ENCODE results near the gene LRRC32. TPM values are rescaled to one million over a fixed set of nuclear protein-coding genes. Genes with fewer than 3 reads are reported as not detected.

The LRRC32 gene
- total RNA-seq, 4 donors from 2014 or later: 19.1 to 87.5 (median 45.3) TPM

- intact Hi-C loops (cut with DNase I): no loop called here
- TF ChIP-seq EP300 (IDR thresholded peaks at IDR 0.05) (no peak), POLR2A (IDR thresholded peaks at IDR 0.05; ENCODE audit: low read depth) (no peak), POLR2AphosphoS5 (IDR thresholded peaks at IDR 0.05) (no peak)
- TF ChIP-seq, protein P1, sequence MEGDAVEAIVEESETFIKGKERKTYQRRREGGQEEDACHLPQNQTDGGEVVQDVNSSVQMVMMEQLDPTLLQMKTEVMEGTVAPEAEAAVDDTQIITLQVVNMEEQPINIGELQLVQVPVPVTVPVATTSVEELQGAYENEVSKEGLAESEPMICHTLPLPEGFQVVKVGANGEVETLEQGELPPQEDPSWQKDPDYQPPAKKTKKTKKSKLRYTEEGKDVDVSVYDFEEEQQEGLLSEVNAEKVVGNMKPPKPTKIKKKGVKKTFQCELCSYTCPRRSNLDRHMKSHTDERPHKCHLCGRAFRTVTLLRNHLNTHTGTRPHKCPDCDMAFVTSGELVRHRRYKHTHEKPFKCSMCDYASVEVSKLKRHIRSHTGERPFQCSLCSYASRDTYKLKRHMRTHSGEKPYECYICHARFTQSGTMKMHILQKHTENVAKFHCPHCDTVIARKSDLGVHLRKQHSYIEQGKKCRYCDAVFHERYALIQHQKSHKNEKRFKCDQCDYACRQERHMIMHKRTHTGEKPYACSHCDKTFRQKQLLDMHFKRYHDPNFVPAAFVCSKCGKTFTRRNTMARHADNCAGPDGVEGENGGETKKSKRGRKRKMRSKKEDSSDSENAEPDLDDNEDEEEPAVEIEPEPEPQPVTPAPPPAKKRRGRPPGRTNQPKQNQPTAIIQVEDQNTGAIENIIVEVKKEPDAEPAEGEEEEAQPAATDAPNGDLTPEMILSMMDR (IDR thresholded peaks at IDR 0.05): no peak
- Histone ChIP-seq H3K4me1 (peaks cover 35 to 42% (median 40%) of the 10 kb centered on the region in 4 donors), H3K9me3 (no peaks in the 10 kb centered on the region), H3K4me3 (no peak overlapping the region), H3K36me3 (peaks cover 0 to 83% (median 32%) of the 10 kb centered on the region in 4 donors), H3K27ac (replicated peaks in 1 of 4) (no peak overlapping the region), H3K27me3 (no peaks in the 10 kb centered on the region)
- no peak for DNase-seq (ENCODE audit: extremely low spot score)
- WGBS: 94% methylated on average over 11 of the region's 11 CpGs
Observed at GRCh38 chr11:76661306-76661751, 9.2 kb downstream of the LRRC32 start.

- Histone ChIP-seq H3K36me3 (peaks cover 0 to 89% (median 32%) of the 10 kb centered on the region in 4 donors), H3K4me3 (no peak overlapping the region), H3K4me1 (peaks cover 36 to 42% (median 40%) of the 10 kb centered on the region in 4 donors), H3K27me3 (no peaks in the 10 kb centered on the region), H3K9me3 (no peaks in the 10 kb centered on the region), H3K27ac (replicated peaks in 1 of 4) (no peak overlapping the region)
- no peak for DNase-seq (ENCODE audit: extremely low spot score)
- intact Hi-C loops (cut with DNase I): no loop called here
- WGBS: 94% methylated on average over 29 of the region's 34 CpGs
- TF ChIP-seq POLR2AphosphoS5 (IDR thresholded peaks at IDR 0.05): no peak
Observed at GRCh38 chr11:76660533-76661305, 9.8 kb downstream of the LRRC32 start.

DNA sequence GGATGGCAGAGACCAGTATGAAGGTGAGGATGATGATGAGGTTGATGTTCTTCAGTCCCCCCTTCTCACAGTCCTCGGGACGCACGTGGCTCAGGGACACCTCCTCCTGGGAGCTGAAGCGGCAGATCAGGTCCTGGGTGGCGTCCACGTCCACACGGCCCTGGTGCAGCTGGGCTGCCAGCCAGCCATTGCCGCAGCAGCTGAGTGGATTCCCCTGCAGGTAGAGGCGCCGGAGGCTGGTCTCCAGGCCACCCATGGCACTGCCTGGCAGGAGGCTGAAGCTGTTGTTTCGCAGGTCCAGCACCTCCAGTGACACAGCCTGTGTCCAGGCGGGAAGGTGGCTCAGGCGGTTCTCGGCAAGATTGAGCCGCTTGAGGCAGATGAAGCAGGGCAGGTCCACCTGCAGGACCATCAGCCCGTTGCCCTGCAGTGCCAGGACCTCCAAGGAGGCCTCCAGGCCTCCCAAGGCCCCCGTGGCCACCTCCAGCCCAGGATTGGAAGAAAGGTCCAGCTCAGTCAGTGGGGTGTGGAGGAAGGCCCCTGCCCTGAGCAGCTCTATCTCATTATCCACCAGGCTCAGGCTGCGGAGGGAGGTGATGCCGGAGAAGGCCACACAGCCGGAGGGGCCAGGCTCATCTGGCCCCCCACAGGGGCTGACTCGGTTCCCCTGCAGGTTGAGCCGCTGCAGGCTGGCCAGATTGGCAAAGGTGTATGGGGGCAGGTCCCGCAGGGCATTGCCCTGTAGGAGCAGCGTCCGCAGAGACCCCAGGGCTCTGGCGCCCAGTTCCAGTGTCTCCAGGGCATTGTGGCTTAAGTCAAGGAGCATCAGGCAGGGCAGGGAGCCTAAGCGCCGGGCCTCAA is 10.6 kb downstream of the LRRC32 start:
- peaks cover 0 to 83% (median 32%) of the 10 kb centered on the region in 4 donors for H3K36me3 ChIP-seq
- intact Hi-C loops (cut with DNase I): no loop called here
- H3K9me3 ChIP-seq: no peaks in the 10 kb centered on the region
- peaks cover 37 to 42% (median 40%) of the 10 kb centered on the region in 4 donors for H3K4me1 ChIP-seq
- no peaks in the 10 kb centered on the region for H3K27me3 ChIP-seq
- TF ChIP-seq EP300 (IDR thresholded peaks at IDR 0.05) (no peak), POLR2AphosphoS5 (IDR thresholded peaks at IDR 0.05) (no peak), POLR2A (IDR thresholded peaks at IDR 0.05; ENCODE audit: low read depth) (no peak)
- TF ChIP-seq, protein P1 (IDR thresholded peaks at IDR 0.05): no peak
- 96% methylated on average over 16 of the region's 28 CpGs for WGBS
- no peak overlapping the region for H3K27ac ChIP-seq (replicated peaks in 1 of 4)
- no peak for DNase-seq (ENCODE audit: extremely low spot score)
- no peak overlapping the region for H3K4me3 ChIP-seq

- intact Hi-C loops (cut with DNase I): no loop called here
- Histone ChIP-seq H3K4me1 (peaks cover 41 to 47% (median 42%) of the 10 kb centered on the region in 4 donors), H3K27ac (replicated peaks in 1 of 4) (no peak overlapping the region), H3K9me3 (no peaks in the 10 kb centered on the region), H3K36me3 (peaks cover 0 to 79% (median 30%) of the 10 kb centered on the region in 4 donors), H3K4me3 (no peak overlapping the region), H3K27me3 (no peaks in the 10 kb centered on the region)
- no peak for DNase-seq (ENCODE audit: extremely low spot score)
- no peak for TF ChIP-seq POLR2AphosphoS5 (IDR thresholded peaks at IDR 0.05)
- TF ChIP-seq POLR2A (IDR thresholded peaks at IDR 0.05; ENCODE audit: low read depth): no peak
- WGBS: 90% methylated on average over 23 of the region's 25 CpGs
Observed at GRCh38 chr11:76658651-76659650, 11.6 kb downstream of the LRRC32 start.

DNA sequence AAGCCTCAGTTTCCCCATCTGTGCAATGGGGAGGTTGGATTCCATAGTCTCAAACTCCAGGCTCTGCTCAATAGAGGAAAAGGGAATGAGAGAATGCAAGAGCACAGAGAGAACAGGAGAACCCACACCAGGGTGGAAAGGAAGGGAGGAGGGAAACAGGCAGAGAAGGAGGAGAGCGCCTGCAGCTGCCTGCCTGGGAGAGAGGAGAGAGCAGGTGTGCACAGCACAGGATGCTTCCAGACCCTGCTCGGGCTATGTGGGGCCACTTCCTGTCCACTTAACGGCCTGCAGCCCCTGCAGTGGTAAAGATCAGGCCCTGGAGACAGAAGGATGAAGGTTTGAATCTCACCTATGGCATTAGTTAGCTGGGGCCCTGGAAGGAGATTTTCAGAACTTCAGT is 12.3 kb downstream of the LRRC32 start:
- Histone ChIP-seq H3K9me3 (no peaks in the 10 kb centered on the region), H3K36me3 (peaks cover 0 to 71% (median 27%) of the 10 kb centered on the region in 4 donors), H3K4me3 (no peak overlapping the region), H3K4me1 (peaks cover 41 to 54% (median 49%) of the 10 kb centered on the region in 4 donors), H3K27me3 (no peaks in the 10 kb centered on the region), H3K27ac (replicated peaks in 1 of 4) (no peak overlapping the region)
- TF ChIP-seq, protein P1 (IDR thresholded peaks at IDR 0.05): no peak
- TF ChIP-seq EP300 (IDR thresholded peaks at IDR 0.05): no peak
- no peak for TF ChIP-seq POLR2A (IDR thresholded peaks at IDR 0.05; ENCODE audit: low read depth)
- no peak for TF ChIP-seq POLR2AphosphoS5 (IDR thresholded peaks at IDR 0.05)
- no peak for DNase-seq (ENCODE audit: extremely low spot score)
- WGBS: 71% methylated on average over 3 of the region's 3 CpGs
- intact Hi-C loops (cut with DNase I): no loop called here
